Measurements from ENCODE around the gene LETMD1.

LETMD1 gene

DNA sequence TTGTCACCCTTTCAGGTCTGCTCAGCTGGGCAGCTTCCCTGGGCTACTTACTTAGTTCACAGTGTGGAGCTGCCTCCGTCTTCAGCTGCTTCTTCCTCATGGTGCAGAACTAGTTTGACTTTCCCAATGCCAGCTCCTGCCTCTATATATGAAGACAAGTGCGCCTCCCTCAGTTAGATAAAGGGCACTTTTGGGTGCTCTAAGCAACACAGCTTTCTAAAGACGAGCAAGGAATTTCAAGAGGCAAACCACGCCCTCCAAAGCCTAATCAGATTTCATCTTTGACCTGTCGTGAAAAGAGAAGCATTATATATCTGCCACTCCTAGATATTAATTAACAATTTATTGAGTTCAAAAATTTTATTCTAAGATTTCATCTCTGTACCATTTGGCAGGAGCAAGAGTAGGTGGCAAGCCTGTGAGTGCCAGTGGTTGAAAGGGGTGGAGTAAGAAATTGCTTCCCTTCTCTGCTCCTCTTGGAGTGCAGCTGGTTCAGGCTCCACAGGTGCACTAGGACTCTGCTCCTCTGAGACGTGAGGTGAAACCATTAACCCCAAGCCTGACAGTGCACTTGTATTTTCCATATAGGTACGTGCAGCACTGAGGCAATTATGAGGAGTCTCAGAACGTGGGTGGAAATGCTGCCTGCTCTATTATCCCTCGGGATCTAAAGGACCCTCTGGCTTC lies 19.9 kb upstream of the LETMD1 start:
- peak; percentile 73 to 88 for DNase-seq (ENCODE audit: low read depth in 1 of 2, low spot score in 1 of 2)
- Histone ChIP-seq H3K27me3 (ENCODE audit: insufficient read depth, poor library complexity, severe bottlenecking) (no peaks in the 10 kb centered on the region), H3K4me3 (replicated peaks; ENCODE audit: insufficient read depth, low read length) (no peak overlapping the region), H3K27ac (replicated peaks) (no peak overlapping the region)
- TF ChIP-seq POLR2AphosphoS5 (IDR thresholded peaks at IDR 0.05; ENCODE audit: low read depth) (no peak), SPI1 (IDR thresholded peaks at IDR 0.05; ENCODE audit: borderline replicate concordance, low read depth) (no peak)
- TF ChIP-seq, protein P1, sequence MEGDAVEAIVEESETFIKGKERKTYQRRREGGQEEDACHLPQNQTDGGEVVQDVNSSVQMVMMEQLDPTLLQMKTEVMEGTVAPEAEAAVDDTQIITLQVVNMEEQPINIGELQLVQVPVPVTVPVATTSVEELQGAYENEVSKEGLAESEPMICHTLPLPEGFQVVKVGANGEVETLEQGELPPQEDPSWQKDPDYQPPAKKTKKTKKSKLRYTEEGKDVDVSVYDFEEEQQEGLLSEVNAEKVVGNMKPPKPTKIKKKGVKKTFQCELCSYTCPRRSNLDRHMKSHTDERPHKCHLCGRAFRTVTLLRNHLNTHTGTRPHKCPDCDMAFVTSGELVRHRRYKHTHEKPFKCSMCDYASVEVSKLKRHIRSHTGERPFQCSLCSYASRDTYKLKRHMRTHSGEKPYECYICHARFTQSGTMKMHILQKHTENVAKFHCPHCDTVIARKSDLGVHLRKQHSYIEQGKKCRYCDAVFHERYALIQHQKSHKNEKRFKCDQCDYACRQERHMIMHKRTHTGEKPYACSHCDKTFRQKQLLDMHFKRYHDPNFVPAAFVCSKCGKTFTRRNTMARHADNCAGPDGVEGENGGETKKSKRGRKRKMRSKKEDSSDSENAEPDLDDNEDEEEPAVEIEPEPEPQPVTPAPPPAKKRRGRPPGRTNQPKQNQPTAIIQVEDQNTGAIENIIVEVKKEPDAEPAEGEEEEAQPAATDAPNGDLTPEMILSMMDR (IDR thresholded peaks at IDR 0.05; ENCODE audit: insufficient read depth, low read length), result peak; percentile 33

DNA sequence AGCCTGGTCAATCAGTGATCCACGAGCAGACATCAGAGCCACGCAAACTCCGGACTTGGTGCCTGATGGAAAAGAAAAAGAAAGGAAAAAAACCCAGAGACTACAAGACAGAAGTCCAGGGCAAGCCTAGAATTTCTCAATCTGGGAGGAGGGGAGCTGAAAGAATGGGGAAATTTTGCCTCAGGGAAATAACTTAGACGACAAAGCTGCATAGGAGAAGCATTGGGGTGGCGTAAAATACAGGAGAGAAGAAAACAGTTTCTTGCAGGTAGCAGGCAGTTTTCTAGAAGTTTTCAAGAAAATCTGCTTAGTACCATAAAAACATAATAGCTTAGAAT lies 19.3 kb upstream of the LETMD1 start:
- Histone ChIP-seq H3K27me3 (ENCODE audit: insufficient read depth, poor library complexity, severe bottlenecking) (no peaks in the 10 kb centered on the region), H3K4me3 (replicated peaks; ENCODE audit: insufficient read depth, low read length) (no peak overlapping the region), H3K27ac (replicated peaks) (no peak overlapping the region)
- DNase-seq (ENCODE audit: low read depth in 1 of 2, low spot score in 1 of 2), result no peak
- TF ChIP-seq, protein P2, sequence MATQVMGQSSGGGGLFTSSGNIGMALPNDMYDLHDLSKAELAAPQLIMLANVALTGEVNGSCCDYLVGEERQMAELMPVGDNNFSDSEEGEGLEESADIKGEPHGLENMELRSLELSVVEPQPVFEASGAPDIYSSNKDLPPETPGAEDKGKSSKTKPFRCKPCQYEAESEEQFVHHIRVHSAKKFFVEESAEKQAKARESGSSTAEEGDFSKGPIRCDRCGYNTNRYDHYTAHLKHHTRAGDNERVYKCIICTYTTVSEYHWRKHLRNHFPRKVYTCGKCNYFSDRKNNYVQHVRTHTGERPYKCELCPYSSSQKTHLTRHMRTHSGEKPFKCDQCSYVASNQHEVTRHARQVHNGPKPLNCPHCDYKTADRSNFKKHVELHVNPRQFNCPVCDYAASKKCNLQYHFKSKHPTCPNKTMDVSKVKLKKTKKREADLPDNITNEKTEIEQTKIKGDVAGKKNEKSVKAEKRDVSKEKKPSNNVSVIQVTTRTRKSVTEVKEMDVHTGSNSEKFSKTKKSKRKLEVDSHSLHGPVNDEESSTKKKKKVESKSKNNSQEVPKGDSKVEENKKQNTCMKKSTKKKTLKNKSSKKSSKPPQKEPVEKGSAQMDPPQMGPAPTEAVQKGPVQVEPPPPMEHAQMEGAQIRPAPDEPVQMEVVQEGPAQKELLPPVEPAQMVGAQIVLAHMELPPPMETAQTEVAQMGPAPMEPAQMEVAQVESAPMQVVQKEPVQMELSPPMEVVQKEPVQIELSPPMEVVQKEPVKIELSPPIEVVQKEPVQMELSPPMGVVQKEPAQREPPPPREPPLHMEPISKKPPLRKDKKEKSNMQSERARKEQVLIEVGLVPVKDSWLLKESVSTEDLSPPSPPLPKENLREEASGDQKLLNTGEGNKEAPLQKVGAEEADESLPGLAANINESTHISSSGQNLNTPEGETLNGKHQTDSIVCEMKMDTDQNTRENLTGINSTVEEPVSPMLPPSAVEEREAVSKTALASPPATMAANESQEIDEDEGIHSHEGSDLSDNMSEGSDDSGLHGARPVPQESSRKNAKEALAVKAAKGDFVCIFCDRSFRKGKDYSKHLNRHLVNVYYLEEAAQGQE (IDR thresholded peaks at IDR 0.05; ENCODE audit: insufficient replicate concordance, low read depth), result no peak
- TF ChIP-seq, protein P1 (IDR thresholded peaks at IDR 0.05; ENCODE audit: insufficient read depth, low read length), result no peak
- TF ChIP-seq GABPA (IDR thresholded peaks at IDR 0.05; ENCODE audit: low read depth), result no peak
- TF ChIP-seq POLR2AphosphoS5 (IDR thresholded peaks at IDR 0.05; ENCODE audit: low read depth), result no peak
- no peak for TF ChIP-seq SPI1 (IDR thresholded peaks at IDR 0.05; ENCODE audit: borderline replicate concordance, low read depth)

DNA sequence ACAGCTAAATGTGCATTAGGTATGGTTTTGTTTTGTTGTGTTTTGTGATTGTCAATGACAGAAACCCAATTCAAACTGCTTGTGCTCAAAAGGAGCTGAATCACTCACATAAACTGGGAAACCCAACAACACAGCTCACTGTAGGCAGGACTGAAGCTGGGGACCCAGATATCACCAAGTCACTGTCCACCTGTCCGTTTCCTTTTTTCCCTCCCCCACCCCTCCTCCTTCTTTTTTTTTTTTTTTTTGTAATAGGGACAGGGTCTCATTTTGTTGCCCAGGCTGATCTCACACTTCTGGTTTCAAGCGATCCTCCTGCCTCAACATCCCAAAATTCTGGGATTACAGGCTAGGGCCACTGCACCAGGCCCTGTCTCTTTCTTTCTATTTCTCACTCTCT lies 15.1 kb upstream of the LETMD1 start:
- TF ChIP-seq POLR2AphosphoS5 (IDR thresholded peaks at IDR 0.05; ENCODE audit: low read depth), result no peak
- TF ChIP-seq, protein P1 (IDR thresholded peaks at IDR 0.05; ENCODE audit: insufficient read depth, low read length), result no peak
- no peak for TF ChIP-seq SPI1 (IDR thresholded peaks at IDR 0.05; ENCODE audit: borderline replicate concordance, low read depth)
- TF ChIP-seq, protein P2 (IDR thresholded peaks at IDR 0.05; ENCODE audit: insufficient replicate concordance, low read depth), result no peak
- no peak for TF ChIP-seq GABPA (IDR thresholded peaks at IDR 0.05; ENCODE audit: low read depth)
- H3K4me3 ChIP-seq (replicated peaks; ENCODE audit: insufficient read depth, low read length), result no peak overlapping the region
- no peak overlapping the region for H3K27ac ChIP-seq (replicated peaks)
- no peaks in the 10 kb centered on the region for H3K27me3 ChIP-seq (ENCODE audit: insufficient read depth, poor library complexity, severe bottlenecking)
- no peak for DNase-seq (ENCODE audit: low read depth in 1 of 2, low spot score in 1 of 2)

Measured in HL-60 (cell line).